H9 (cell line): ENCODE measurements around the gene UBAC2. TPM values are rescaled to one million over a fixed set of nuclear protein-coding genes. Genes with fewer than 3 reads are reported as not detected.

Experiments used
- DNase-seq: peaks from one replicate; pipeline ENCODE4 v3.0.0-alpha.2; 2017
- H2AFZ ChIP-seq: one replicate; pipeline ENCODE4 v1.6.1; 2013; ENCODE audit warnings: mild to moderate bottlenecking, low read length, control low read depth, moderate library complexity
- H2AK5ac ChIP-seq: 2 replicates; pipeline ENCODE4 v1.6.1; 2013; ENCODE audit warnings: low read length, control low read depth, mixed read lengths; ENCODE audit not compliant: insufficient read length
- H2BK120ac ChIP-seq: one replicate; pipeline ENCODE4 v1.6.1; 2013; ENCODE audit warnings: low read depth, mild to moderate bottlenecking, low read length, control low read depth, inconsistent platforms; ENCODE audit not compliant: poor library complexity, severe bottlenecking
- H2BK12ac ChIP-seq: 2 replicates; pipeline ENCODE4 v1.6.1; 2013; ENCODE audit warnings: low read length, control low read depth, mixed read lengths, low read depth; ENCODE audit not compliant: insufficient read length
- H2BK15ac ChIP-seq: 2 replicates; pipeline ENCODE4 v1.6.1; 2013; ENCODE audit warnings: low read depth, low read length, control low read depth
- H2BK20ac ChIP-seq: one replicate; pipeline ENCODE4 v1.6.1; 2013; ENCODE audit warnings: low read depth, mild to moderate bottlenecking, low read length, control low read depth, inconsistent platforms; ENCODE audit not compliant: poor library complexity, severe bottlenecking
- H2BK5ac ChIP-seq: 2 replicates; pipeline ENCODE4 v1.6.1; 2013; ENCODE audit warnings: low read length, control low read depth, mixed read lengths; ENCODE audit not compliant: insufficient read length
- H3K14ac ChIP-seq: 2 replicates; pipeline ENCODE4 v1.6.1; 2013; ENCODE audit warnings: low read length, control low read depth; ENCODE audit not compliant: insufficient read depth
- H3K18ac ChIP-seq: 2 replicates; pipeline ENCODE4 v1.6.1; 2013; ENCODE audit warnings: low read depth, mild to moderate bottlenecking, mixed read lengths, low read length, control low read depth; ENCODE audit not compliant: insufficient read length
- H3K23ac ChIP-seq: 2 replicates; pipeline ENCODE4 v1.6.1; 2013; ENCODE audit warnings: low read length, control low read depth, mixed read lengths, low read depth; ENCODE audit not compliant: insufficient read length
- H3K23me2 ChIP-seq: 2 replicates; pipeline ENCODE4 v1.6.1; 2013; ENCODE audit warnings: low read depth, mild to moderate bottlenecking, mixed read lengths, low read length, control low read depth; ENCODE audit not compliant: insufficient read length, poor library complexity, severe bottlenecking
- H3K27ac ChIP-seq: 2 replicates; pipeline ENCODE4 v1.5.1; 2013; ENCODE audit warnings: low read length, control low read depth, mixed read lengths, low read depth; ENCODE audit not compliant: insufficient read length
- H3K27me3 ChIP-seq: 2 replicates; pipeline ENCODE4 v1.6.1; 2013; ENCODE audit warnings: low read length, control low read depth, inconsistent platforms; ENCODE audit not compliant: insufficient read depth
- H3K4ac ChIP-seq: 2 replicates; pipeline ENCODE4 v1.6.1; 2013; ENCODE audit warnings: low read depth, mild to moderate bottlenecking, control low read depth, inconsistent platforms, low read length, moderate library complexity
- H3K4me1 ChIP-seq: 2 replicates; pipeline ENCODE4 v1.6.1; 2013; ENCODE audit warnings: low read length, control low read depth, inconsistent platforms; ENCODE audit not compliant: insufficient read depth
- H3K4me2 ChIP-seq: 2 replicates; pipeline ENCODE4 v1.6.1; 2013; ENCODE audit warnings: low read length, control low read depth, mixed read lengths; ENCODE audit not compliant: insufficient read length, insufficient read depth
- H3K56ac ChIP-seq: 2 replicates; pipeline ENCODE4 v1.6.1; 2013; ENCODE audit warnings: low read depth, mild to moderate bottlenecking, mixed read lengths, low read length, control low read depth; ENCODE audit not compliant: insufficient read length
- H3K79me1 ChIP-seq: 2 replicates; pipeline ENCODE4 v1.6.1; 2013; ENCODE audit warnings: low read depth, mild to moderate bottlenecking, moderate library complexity, low read length, control low read depth, inconsistent platforms; ENCODE audit not compliant: insufficient read depth, poor library complexity, severe bottlenecking
- H3K79me2 ChIP-seq: 2 replicates; pipeline ENCODE4 v1.6.1; 2013; ENCODE audit warnings: low read length, control low read depth, inconsistent platforms; ENCODE audit not compliant: insufficient read depth
- H3K9ac ChIP-seq: 2 replicates; pipeline ENCODE4 v1.6.1; 2013; ENCODE audit warnings: low read length, control low read depth, mixed read lengths; ENCODE audit not compliant: insufficient read length; ENCODE audit errors: extremely low read depth
- H3K9me3 ChIP-seq: one replicate; pipeline ENCODE4 v1.6.1; 2013; ENCODE audit warnings: low read depth, low read length, inconsistent platforms; ENCODE audit not compliant: control insufficient read depth
- H3T11ph ChIP-seq: one replicate; pipeline ENCODE4 v1.6.1; 2013; ENCODE audit warnings: mild to moderate bottlenecking, low read length, control low read depth, inconsistent platforms
- H4K20me1 ChIP-seq: one replicate; pipeline ENCODE4 v1.6.1; 2013; ENCODE audit not compliant: control insufficient read depth, insufficient read length, insufficient read depth
- H4K5ac ChIP-seq: 2 replicates; pipeline ENCODE4 v1.6.1; 2013; ENCODE audit warnings: low read depth, mild to moderate bottlenecking, mixed read lengths, low read length, control low read depth; ENCODE audit not compliant: insufficient read length
- H4K8ac ChIP-seq: replicated peaks from 2 replicates; pipeline ENCODE4 v1.6.1; 2013; ENCODE audit warnings: low read length, control low read depth, mixed read lengths, low read depth; ENCODE audit not compliant: insufficient read length
- H4K91ac ChIP-seq: 2 replicates; pipeline ENCODE4 v1.6.1; 2013; ENCODE audit warnings: low read depth, mild to moderate bottlenecking, moderate library complexity, mixed read lengths, low read length, control low read depth; ENCODE audit not compliant: insufficient read length
- H3K27ac Mint-ChIP-seq, 3 experiments: 2 replicates in 2 of 3; 3 replicates in 1 of 3; pipeline ENCODE4 v1.8.0; 2020 to 2021; ENCODE audit warnings: mixed read lengths in 3 of 3, mild to moderate bottlenecking in 1 of 3, moderate library complexity in 1 of 3
- H3K27me3 Mint-ChIP-seq: 2 replicates; pipeline ENCODE4 v1.8.0; 2021; ENCODE audit warnings: low read depth, mild to moderate bottlenecking, moderate library complexity, mixed read lengths
- H3K36me3 Mint-ChIP-seq, 3 experiments: 2 replicates in 2 of 3; 3 replicates in 1 of 3; pipeline ENCODE4 v1.8.0; 2020 to 2021; ENCODE audit warnings: low read depth in 3 of 3, mixed read lengths in 3 of 3; ENCODE audit not compliant: insufficient read depth in 1 of 3
- H3K4me1 Mint-ChIP-seq, 2 experiments: 2 replicates each; pipeline ENCODE4 v1.8.0; 2020; ENCODE audit warnings: mixed read lengths in 2 of 2
- H3K4me3 Mint-ChIP-seq, 2 experiments: 2 replicates in 1 of 2; 3 replicates in 1 of 2; pipeline ENCODE4 v1.8.0; 2020 to 2021; ENCODE audit warnings: mild to moderate bottlenecking in 2 of 2, mixed read lengths in 2 of 2, moderate library complexity in 1 of 2
- H3K9me3 Mint-ChIP-seq, 2 experiments: 2 replicates in 1 of 2; 3 replicates in 1 of 2; pipeline ENCODE4 v1.8.0; 2020; ENCODE audit warnings: mild to moderate bottlenecking in 2 of 2, mixed read lengths in 2 of 2, moderate library complexity in 1 of 2
- WGBS: extraction: QIAGEN DNeasy Blood & Tissue Kit; methylation state at CpG from one replicate; pipeline ENCODE4 v1.1.7; 2013; ENCODE audit warnings: missing lambda C conversion rate, low lambda C conversion rate, mixed read lengths; ENCODE audit not compliant: insufficient read length; ENCODE audit errors: extremely low coverage; 5-methylcytosine and 5-hydroxymethylcytosine counted together
- total RNA-seq: library from RNA; stranded (reverse); gene quantifications from 2 replicates; pipeline ENCODE4 v1.2.1, GENCODE V29; 2021
- TF ChIP-seq, protein P1 (sequence below): fragments of 200-600 bp; sonication (generic); conservative IDR thresholded peaks from 3 replicates; pipeline ENCODE4 v1.8.0; 2021; ENCODE audit warnings: antibody characterized with exemption, mild to moderate bottlenecking

Gene UBAC2
- total RNA-seq, 1 experiment from 2014 or later, result 52.3 TPM

DNA sequence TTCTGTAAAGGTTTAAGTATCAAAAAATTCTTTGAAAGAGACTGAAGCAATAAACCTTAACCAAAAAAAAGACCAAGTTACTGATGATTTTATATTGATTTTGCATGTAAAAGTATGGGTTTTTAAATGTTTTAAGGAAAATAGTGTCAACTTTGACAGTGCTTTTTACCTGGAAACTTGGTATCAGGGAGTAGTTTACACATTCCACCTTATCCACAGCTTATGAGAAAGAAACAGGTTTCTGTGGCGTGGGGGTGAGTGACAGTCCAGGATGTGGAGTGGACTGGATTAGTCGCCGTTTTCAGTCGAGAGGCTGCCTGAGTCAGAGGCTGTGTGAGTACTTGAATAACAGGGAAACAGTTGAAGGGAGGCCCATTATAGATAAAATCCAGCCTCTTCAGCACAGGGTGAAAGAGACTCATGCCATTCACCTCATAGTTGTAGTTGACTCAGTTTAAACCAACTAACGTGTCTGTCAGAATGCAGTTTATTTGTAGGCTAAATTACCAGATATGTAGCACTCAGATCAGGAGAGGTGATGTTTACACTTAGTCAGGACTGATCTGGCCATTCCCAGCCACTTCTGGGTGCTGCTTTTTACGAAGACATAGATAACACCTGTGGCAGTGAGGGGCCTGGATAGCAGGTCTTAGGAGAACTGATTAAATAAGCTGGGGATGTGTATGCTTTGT lies 107.1 kb downstream of the UBAC2 start:
- Histone ChIP-seq H3K27me3 (peaks cover 3% of the 10 kb centered on the region; the same call in 1 of the 2 replicates), H3K14ac (no peak overlapping the region), H3K4me2 (no peak overlapping the region), H2BK5ac (no peak overlapping the region), H2BK120ac (no peak overlapping the region), H2BK15ac (no peak overlapping the region; the same call in 1 of the 2 replicates), H4K5ac (no peak overlapping the region), H3K4ac (no peak overlapping the region), H3K18ac (no peak overlapping the region), H4K91ac (no peak overlapping the region), H3K56ac (no peak overlapping the region), H3T11ph (no peak overlapping the region), H3K23ac (no peak overlapping the region), H3K27ac (no peak overlapping the region), H3K23me2 (no peaks in the 10 kb centered on the region), H3K79me1 (no peaks in the 10 kb centered on the region), H3K79me2 (peaks cover 5% of the 10 kb centered on the region; the same call in 1 of the 2 replicates), H2AK5ac (no peak overlapping the region), H2BK20ac (no peak overlapping the region), H2AFZ (no peak overlapping the region), H2BK12ac (no peak overlapping the region), H3K4me1 (no peaks in the 10 kb centered on the region; the same call in 1 of the 2 replicates), H3K9ac (no peak overlapping the region), H4K8ac (no peak overlapping the region), H3K9me3 (no peaks in the 10 kb centered on the region), H4K20me1 (no peaks in the 10 kb centered on the region)
- no CpG with 5 or more reads among the region's 6 CpGs for WGBS
- no peaks in the 10 kb centered on the region for H3K9me3 Mint-ChIP-seq
- no peak overlapping the region for H3K4me3 Mint-ChIP-seq
- TF ChIP-seq, protein P1, sequence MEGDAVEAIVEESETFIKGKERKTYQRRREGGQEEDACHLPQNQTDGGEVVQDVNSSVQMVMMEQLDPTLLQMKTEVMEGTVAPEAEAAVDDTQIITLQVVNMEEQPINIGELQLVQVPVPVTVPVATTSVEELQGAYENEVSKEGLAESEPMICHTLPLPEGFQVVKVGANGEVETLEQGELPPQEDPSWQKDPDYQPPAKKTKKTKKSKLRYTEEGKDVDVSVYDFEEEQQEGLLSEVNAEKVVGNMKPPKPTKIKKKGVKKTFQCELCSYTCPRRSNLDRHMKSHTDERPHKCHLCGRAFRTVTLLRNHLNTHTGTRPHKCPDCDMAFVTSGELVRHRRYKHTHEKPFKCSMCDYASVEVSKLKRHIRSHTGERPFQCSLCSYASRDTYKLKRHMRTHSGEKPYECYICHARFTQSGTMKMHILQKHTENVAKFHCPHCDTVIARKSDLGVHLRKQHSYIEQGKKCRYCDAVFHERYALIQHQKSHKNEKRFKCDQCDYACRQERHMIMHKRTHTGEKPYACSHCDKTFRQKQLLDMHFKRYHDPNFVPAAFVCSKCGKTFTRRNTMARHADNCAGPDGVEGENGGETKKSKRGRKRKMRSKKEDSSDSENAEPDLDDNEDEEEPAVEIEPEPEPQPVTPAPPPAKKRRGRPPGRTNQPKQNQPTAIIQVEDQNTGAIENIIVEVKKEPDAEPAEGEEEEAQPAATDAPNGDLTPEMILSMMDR, result no peak
- peak overlapping the region in 1 of 3 experiments; percentile 21; a peak in 1 of 7 replicates for H3K27ac Mint-ChIP-seq
- no peaks in the 10 kb centered on the region for H3K27me3 Mint-ChIP-seq
- peaks cover 5 to 7% (median 6%) of the 10 kb centered on the region in 3 experiments; a peak in 4 of 7 replicates for H3K36me3 Mint-ChIP-seq
- H3K4me1 Mint-ChIP-seq, result peaks cover 19 to 23% of the 10 kb centered on the region in 2 experiments
- no peak for DNase-seq
